ENCODE results near the gene CCR5.

The CCR5 gene

DNA sequence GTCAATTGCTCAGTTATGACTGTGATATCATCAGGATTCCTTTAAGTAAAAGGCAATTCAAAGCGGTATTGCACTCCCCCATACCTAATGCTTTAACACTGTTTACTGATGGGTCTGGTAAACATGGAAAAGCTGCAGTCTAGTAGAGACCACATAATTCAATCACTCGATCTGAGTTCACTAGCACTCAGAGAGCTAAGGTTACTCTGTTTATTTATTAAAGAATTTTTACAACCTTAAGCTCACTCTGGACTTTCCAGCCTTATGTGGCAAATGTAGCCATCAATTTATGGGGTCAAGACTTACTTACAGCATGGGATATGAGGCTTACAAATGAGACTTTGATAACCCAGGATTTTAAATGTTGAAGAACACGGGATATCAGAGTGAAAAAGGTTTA is 35.2 kb upstream of the CCR5 start:
- Histone ChIP-seq H3K9me3 (ENCODE audit: insufficient read depth, low read depth, low read length) (peaks cover 9% of the 10 kb centered on the region; the same call in 1 of the 2 replicates), H3K4me1 (ENCODE audit: insufficient read depth, low read length, poor library complexity, severe bottlenecking) (peaks cover 8% of the 10 kb centered on the region), H2AFZ (ENCODE audit: low read length) (no peak overlapping the region), H3K27me3 (ENCODE audit: insufficient read depth, low read length, poor library complexity, severe bottlenecking) (no peaks in the 10 kb centered on the region), H3F3A (ENCODE audit: low read depth) (no peaks in the 10 kb centered on the region), H3K36me3 (ENCODE audit: insufficient read depth, low read length) (no peaks in the 10 kb centered on the region), H3K79me2 (ENCODE audit: insufficient read depth, low read length) (no peaks in the 10 kb centered on the region), H3K9me2 (replicated peaks; ENCODE audit: low read depth, low read length) (no peaks in the 10 kb centered on the region), H3K4me2 (ENCODE audit: low read depth, low read length, poor library complexity, severe bottlenecking) (no peak overlapping the region), H4K20me1 (ENCODE audit: insufficient read depth, low read length, poor library complexity, severe bottlenecking) (no peaks in the 10 kb centered on the region), H3K9ac (ENCODE audit: low read depth, low read length, poor library complexity, severe bottlenecking) (no peak overlapping the region), H3K4me3 (ENCODE audit: low read length, poor library complexity, severe bottlenecking) (no peak overlapping the region)
- TF ChIP-seq EZH2phosphoT487 (IDR thresholded peaks at IDR 0.05; ENCODE audit: borderline replicate concordance): no peak
- TF ChIP-seq CTCF (conservative IDR thresholded peaks at IDR 0.05; ENCODE audit: low read length): no peak

DNA sequence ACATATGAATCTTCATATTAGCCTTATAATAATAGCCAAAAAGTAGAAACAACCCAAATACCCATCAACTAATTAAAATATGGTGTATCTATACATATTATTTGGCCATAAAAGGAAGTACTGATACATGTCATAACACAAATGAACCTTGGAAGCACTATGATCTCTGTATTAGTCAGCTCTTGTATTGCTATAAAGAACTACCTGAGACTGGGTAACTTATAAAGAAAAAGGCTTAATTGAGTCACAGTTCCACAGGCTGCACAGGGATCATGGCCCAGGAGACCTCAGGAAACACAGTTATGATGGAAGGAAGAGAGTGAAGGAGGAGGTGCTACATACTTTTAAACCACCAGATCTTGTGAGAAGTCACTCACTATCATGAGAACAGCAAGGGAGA is 32.8 kb upstream of the CCR5 start:
- H3K4me1 ChIP-seq (ENCODE audit: insufficient read depth, low read length, poor library complexity, severe bottlenecking): peaks cover 8% of the 10 kb centered on the region
- H3K9me2 ChIP-seq (replicated peaks; ENCODE audit: low read depth, low read length): no peaks in the 10 kb centered on the region
- no peaks in the 10 kb centered on the region for H3K27me3 ChIP-seq (ENCODE audit: insufficient read depth, low read length, poor library complexity, severe bottlenecking)
- no peak overlapping the region for H3K9ac ChIP-seq (ENCODE audit: low read depth, low read length, poor library complexity, severe bottlenecking)
- TF ChIP-seq CTCF (conservative IDR thresholded peaks at IDR 0.05; ENCODE audit: low read length): no peak
- TF ChIP-seq EZH2phosphoT487 (IDR thresholded peaks at IDR 0.05; ENCODE audit: borderline replicate concordance): no peak
- H3K4me2 ChIP-seq (ENCODE audit: low read depth, low read length, poor library complexity, severe bottlenecking): no peak overlapping the region
- no peaks in the 10 kb centered on the region for H4K20me1 ChIP-seq (ENCODE audit: insufficient read depth, low read length, poor library complexity, severe bottlenecking)
- no peaks in the 10 kb centered on the region for H3K36me3 ChIP-seq (ENCODE audit: insufficient read depth, low read length)
- H3K79me2 ChIP-seq (ENCODE audit: insufficient read depth, low read length): no peaks in the 10 kb centered on the region
- no peaks in the 10 kb centered on the region for H3F3A ChIP-seq (ENCODE audit: low read depth)
- no peak overlapping the region for H3K4me3 ChIP-seq (ENCODE audit: low read length, poor library complexity, severe bottlenecking)
- H2AFZ ChIP-seq (ENCODE audit: low read length): no peak overlapping the region
- H3K9me3 ChIP-seq (ENCODE audit: insufficient read depth, low read depth, low read length): peaks cover 9% of the 10 kb centered on the region; the same call in 1 of the 2 replicates

DNA sequence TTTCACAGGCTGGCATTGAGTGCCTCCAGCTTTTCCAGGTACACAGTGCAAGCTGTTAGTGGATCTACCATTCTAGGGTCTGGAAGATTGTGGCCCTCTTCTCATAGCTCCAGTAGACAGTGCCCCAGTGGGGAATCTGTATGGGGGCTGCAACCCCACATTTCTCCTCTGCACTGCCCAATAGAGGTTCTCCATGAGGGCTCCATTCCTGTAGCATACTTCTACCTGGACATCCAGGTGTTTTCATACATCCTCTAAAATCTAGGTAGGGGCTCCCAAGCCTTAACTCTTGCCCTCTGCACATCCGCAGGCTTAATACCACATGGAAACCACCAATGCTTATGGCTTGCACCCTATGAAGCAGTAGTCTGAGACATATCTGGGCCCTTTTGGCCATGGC is 31.9 kb upstream of the CCR5 start:
- Histone ChIP-seq H3K9me2 (replicated peaks; ENCODE audit: low read depth, low read length) (no peaks in the 10 kb centered on the region), H3K4me3 (ENCODE audit: low read length, poor library complexity, severe bottlenecking) (no peak overlapping the region), H3K36me3 (ENCODE audit: insufficient read depth, low read length) (no peaks in the 10 kb centered on the region), H4K20me1 (ENCODE audit: insufficient read depth, low read length, poor library complexity, severe bottlenecking) (no peaks in the 10 kb centered on the region), H3K9me3 (ENCODE audit: insufficient read depth, low read depth, low read length) (peaks cover 9% of the 10 kb centered on the region; the same call in 1 of the 2 replicates), H2AFZ (ENCODE audit: low read length) (no peak overlapping the region), H3K27me3 (ENCODE audit: insufficient read depth, low read length, poor library complexity, severe bottlenecking) (no peaks in the 10 kb centered on the region), H3F3A (ENCODE audit: low read depth) (no peaks in the 10 kb centered on the region), H3K79me2 (ENCODE audit: insufficient read depth, low read length) (no peaks in the 10 kb centered on the region), H3K4me2 (ENCODE audit: low read depth, low read length, poor library complexity, severe bottlenecking) (no peak overlapping the region), H3K9ac (ENCODE audit: low read depth, low read length, poor library complexity, severe bottlenecking) (no peak overlapping the region), H3K4me1 (ENCODE audit: insufficient read depth, low read length, poor library complexity, severe bottlenecking) (peaks cover 8% of the 10 kb centered on the region)
- TF ChIP-seq CTCF (conservative IDR thresholded peaks at IDR 0.05; ENCODE audit: low read length): no peak
- no peak for TF ChIP-seq EZH2phosphoT487 (IDR thresholded peaks at IDR 0.05; ENCODE audit: borderline replicate concordance)
